HG03175 (cell line): ENCODE measurements around the gene HPGD.

Experiments used
- ATAC-seq: cut with Tn5 transposase; IDR thresholded peaks from one replicate; pipeline ENCODE4 v1.9.1; 2021; ENCODE audit warnings: mild to moderate bottlenecking, moderate library complexity; ENCODE audit not compliant: unreplicated experiment

The HPGD gene

DNA sequence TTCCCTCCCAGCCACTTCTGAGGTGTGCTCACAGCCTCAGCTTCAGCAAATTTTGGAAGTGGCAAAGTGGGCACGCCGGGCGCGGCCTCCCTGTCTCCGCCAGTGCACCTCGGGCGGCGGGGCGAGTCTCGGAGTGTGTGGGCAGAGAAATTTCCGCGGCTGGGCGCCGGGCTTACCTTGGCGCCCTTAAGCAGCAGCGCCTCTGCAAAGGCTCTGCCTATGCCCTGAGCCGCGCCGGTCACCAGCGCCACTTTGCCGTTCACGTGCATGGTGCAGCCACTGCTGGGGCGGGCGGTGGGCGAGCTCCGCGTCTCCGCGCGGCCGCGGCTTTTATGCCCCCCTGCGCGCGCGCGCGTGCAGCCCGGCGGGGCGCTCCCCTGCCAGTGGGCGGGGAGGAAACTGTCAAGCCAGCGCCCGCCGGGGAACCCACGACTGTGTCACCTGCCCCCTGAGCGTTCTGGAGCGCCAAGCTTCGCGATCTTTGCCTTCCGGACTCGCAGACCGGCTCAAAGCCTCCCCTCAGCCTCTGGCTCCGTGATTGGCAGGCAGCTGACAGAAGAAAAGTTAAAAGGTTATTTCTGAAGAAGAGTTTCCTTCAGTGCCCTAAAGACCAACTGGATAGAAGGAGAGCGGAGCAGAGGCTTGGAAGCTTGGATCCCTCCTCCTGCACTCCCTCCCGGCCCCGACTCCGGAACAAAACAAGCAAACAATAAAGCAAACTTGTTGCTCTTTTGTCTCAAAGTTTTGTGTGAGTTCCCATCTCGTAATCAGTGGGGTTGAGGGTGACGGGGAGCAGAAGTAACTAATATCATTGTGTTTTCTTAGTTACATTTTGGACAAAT lies at the start of gene HPGD:
HPGD (minus strand) TSS at position 306 of the 842 bp plus-strand sequence; CDS start at position 269, 37 bp downstream.
- peak; percentile 77 for ATAC-seq

DNA sequence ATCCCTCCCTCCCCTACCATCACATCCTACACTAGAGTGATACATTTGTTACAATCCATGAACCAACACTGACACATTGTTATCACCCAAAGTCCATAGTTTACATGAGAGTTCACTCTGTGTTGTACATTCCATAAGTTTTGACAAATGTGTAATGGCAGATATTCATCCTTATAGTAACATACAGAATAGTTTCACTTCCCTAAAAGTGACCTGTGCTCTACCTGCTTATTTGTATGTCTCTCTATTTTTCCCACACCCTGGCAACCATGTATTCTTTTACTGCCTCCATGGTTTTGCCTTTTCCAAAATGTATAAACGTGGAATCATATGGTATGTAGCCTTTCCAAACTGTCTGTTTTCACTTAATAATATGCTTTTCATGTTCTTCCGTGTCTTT lies 42.2 kb upstream of the HPGD start:
- peak; percentile 66 for ATAC-seq

DNA sequence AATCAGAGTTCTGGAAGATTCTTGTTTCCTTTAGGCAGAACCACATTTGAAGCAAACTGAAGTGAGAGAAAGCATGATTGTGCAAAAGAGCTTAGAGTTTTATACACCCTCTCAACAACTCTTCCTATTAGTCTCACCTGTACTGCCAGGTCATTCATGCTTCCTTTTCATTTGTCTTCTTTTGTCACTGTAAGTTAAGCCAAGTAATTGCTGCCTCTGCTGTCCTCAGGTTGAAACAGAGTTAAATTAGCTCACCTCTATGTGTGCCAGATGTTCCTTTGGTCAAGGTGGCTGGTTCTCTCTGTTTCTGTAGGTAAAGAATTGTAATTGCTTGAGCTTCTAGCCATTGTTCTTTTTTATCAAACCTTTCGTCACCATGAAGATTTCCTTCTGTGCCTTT lies 41.1 kb upstream of the HPGD start:
- ATAC-seq, result no peak

DNA sequence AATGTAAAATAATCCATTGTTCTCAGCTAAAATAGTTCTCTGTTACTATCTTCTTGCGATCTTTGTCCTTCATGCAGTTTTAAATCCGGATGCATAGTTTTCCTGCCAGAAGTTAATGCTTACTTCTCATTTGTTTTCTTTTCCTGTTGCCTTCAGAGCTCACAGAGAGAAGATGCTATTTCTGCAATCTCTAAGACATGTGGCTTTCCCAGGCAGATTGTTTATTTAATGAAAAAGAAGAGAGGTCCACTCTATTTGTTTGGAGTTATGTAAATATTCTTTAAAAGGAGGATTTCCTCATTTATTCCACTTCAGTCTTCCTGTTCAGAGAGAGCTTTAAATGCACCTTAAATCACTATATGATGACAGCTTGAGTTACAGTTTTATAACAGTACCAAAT lies 39.3 kb upstream of the HPGD start:
- ATAC-seq, result no peak

DNA sequence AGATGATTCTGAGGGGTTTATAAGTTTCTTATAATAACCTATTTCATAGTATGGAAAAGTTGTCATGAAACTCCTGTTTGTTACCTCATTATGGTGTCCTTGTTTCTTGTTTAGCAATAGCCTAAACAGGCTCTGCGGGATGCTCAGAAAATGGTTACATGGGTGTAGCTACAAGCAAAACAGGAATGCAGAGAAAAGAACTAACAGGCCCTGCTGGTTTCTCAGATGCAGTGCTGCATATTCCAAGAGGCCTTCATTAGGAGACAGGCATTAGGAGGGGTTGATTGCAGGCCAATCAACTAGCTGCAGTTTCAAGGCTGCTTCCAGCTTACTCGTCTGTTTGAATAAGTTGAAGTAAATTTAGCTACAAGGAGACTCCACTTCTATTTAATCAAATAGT lies 37.6 kb upstream of the HPGD start:
- no peak for ATAC-seq

DNA sequence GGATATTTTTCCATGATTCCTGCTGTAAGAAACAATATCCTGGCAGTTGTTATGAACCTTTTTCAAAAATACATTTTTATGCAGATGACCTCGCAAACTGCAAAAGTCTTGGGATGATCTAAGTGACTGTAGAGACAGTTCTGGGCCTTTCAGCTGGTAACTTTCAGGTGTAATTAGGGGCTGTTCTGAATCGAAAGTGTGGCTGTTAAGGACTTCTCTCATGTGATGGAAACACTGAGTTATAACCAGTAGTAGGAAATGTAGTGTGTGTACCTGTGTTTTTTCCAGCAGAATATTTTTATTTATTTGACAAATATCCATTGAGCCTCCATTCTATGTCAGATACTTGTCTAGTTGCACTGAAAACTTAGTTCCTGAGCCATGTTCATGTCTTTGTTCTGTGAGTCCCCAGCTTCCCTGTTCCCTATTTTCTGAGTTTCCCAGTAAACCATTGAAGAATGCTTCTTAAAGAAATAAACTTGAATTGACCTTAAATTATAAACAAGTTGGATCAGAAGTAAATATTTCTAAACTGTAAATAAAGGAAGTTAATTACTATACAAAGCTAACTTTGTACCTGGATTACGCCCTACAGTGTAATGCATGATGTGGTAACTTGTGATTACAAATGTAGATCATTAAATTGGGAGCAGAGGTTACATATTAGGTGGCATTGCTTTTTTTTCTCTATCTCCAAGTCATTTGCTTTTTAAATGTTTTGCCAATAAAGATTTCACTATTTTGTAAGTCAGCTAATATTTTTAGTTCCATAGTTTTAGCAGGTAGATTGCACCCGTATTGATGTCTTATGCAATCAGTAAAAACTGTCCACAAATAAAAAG lies 33.7 kb upstream of the HPGD start:
- ATAC-seq, result no peak

DNA sequence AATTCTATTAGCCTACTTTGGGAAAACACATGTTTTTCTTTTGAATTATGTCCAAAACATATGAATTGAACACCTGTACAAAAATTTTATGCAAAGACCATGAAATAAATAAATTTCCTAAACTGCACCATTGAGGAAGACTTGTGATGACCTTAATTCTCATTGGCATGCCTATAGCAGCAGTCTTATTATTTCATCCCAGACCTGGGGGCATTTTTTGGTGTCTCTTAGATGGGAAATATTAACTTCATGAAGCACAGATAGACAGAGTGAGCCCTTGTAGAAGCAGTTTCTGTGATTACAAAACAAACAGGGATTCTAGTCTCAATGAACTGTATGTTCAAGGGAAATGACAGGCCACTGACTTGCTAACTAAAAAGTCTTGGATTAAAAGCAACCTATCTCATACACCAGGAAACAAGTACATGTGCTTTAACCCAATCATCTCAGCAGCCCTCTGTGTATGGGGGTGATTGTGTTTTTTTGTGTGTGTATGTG lies 32.0 kb upstream of the HPGD start:
- no peak for ATAC-seq

DNA sequence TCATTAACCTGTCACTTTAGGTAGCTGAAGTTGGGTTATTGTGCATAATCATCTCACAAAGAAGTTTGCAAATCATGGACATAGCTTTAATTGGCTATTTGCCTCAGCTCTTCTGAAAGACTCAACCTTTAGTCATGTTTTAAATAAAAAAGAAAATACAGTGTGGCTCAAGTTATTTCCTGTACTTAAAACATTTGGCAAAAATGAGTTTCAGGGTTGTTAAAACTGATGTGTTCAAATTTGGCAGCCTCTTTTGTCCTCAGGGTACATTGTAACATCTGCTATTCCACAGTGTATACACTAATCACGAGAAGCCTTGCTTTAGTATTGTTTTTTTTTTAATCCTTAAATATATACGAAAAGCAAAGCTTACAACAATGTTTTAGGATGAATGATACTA lies 31.5 kb upstream of the HPGD start:
- no peak for ATAC-seq

DNA sequence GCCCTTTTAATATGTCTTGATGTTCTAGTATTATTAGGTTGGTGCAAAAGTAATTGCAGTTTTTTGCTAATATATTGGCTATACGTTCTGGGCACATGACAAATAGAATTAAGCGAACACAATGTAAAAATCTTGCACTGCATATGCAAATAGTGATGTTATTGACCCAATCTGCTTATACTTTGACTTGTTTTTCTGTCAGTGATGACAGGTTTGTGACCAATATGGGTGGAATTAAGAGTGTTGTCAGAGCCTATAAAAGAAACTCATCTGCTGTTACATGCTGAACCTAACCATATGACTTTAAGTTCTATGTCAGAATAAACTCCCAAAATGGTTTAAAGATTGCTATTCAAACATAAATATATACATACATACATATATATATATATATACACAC lies 30.7 kb upstream of the HPGD start:
- no peak for ATAC-seq

DNA sequence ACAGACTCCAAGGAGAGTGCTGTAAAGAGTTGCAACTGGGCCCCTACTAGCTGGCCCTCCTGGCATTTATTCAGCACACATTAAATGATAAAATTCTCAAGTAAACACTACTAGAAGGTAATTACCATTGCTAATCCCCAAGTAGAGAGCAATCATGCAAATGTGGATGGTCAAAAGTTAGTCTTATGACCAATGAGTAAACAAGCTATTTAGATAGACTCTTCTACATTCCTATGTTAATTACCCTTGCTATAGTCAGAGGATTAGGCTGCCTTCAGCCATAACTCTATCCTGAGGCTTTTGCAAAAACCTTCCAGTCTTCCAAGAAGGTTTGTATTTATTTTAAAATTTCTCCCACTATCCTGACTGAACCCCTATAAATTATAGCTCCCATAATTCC lies 28.3 kb upstream of the HPGD start:
- no peak for ATAC-seq

DNA sequence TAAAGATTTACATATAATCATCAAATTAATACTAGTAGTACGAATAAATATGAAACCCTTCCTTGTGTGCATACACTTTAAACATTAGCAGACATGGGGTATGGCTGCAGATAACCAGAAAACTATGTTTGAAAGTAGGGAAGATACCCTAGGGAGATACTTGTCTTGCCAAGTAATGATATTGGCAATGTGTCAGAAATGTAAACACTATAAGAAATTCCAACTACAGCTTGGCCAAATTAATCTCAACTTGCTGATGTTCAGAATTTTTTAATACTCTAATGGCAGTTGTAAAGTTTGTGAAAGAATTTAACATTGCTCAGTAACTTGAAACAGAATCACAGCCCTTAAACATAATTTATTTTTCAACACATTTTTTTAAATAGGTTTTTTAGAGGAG lies 27.4 kb upstream of the HPGD start:
- no peak for ATAC-seq

DNA sequence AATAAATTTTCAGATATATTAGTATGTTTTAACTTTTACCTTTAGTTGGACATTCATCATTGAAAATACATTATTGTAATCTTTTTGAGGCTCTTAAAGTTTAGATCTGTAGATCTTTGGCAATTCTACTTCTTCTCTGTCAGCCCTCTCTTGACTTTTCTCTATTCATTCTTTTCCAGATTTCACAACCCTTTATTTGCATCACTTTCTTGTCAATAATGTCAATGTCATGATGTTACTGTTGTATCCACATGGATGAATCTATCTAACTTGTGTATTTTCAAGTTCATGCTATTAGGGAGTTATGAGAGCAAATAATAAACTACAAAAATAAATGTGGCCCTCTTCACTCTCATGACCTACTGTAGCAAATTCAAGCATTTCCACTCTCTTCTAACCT lies 23.0 kb upstream of the HPGD start:
- ATAC-seq, result no peak

DNA sequence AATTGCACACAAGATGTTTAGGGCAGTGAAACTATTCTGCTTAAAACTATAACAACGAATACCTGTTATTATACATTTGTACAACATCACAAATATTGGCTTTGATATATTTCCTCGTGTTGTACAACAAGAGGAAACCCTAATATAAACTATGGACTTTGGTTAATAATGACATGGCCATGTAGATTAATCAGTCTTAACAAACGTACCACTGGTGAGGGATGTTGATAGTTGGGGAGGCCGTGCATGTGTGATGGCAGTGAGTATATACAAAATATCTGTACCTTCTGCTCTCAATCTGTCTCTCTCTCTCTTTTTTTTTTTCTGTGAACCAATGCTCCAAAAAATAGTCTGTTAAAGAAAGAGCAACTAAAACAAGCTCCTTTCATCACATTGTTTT lies 22.2 kb upstream of the HPGD start:
- ATAC-seq, result no peak

DNA sequence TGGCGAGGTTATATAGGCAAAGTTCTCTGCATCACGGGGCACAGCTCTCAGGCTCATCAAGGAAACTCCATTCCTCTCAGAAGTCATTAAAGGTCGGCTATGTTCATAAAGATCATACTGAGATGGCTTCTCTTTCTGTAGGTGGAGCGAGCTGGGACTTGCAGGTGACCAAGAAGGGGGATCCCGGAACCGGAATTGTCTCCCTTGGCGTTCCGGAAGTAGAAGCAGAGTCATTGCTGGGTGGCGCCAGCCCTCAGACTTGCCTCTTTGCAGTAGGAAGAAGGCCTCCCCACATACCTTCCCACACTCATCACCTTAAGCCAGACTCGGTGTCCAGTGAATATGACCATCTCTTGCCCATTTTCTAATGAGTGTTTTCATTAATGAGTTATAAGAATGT lies 17.9 kb upstream of the HPGD start:
- no peak for ATAC-seq

DNA sequence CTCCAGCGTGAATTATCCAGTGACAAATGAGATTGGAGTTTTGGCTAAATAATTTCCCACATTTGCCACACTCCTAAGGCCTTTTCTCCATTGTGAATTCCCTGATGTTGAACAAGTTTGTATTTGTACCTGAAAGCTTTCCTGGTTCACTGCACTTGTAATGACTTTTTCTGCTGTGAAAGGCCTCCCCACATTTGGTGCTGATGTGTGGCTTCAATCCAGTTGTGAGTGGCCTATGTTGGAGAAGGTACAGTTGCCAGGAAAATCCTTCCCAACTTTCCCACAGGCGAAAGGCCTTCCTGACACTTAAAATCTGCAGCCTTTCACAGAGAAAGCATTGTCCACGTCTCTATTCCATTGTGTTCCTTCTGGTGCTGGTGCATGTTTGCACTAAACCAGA lies 17.3 kb upstream of the HPGD start:
- ATAC-seq, result no peak

DNA sequence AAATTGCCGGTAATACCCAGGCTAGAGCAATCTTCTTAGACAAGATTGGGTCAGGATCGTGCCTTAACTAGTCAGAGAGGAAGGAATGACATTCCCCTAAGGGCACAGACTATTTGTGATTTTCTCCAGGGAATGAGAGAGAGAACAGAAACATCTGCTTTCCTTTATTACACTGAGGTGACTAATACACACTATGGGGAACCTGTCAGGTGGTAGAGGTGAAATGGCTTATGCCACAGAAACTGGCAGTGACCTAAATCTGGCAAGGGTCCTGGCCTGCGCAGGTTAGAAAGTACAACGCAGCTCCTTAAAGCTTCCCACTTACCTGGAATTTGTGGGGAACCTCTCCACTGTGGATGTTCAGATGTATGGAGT lies 16.6 kb upstream of the HPGD start:
- ATAC-seq, result no peak

DNA sequence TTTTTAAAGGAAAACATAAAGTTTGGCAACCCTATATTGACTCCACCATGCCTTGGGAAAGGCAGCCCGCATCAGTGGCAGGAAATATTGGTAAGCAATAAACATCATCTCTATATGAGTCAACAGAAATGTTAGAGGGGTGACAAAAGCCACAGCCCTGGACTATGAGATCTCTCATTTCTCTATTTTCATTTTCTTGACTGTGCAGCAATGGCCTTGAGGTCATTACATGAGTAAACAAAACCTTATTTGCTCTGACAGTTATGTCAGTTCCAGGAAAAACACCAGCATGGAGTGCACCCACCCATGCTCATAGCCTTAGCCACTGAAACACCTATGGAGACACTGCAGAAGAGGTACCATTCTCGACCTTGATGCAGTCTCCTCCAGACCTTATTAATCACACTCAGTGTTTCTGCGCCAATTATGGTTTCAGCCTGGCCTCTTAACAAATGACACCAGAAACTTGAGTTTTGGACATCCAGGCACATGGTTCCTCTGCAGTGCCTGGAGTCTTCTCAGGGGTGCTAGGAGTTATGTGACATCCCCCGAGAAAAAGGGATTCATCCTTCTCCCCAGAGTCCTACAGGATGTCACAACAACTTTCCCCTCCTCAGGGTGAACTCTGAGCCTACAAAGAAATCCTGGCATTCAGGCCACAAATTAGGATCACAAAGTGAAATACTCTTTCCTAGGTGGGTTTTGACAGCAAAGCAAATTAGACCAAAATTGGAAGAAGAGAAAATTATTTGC lies 16.0 kb upstream of the HPGD start:
- peak; percentile 97 for ATAC-seq

DNA sequence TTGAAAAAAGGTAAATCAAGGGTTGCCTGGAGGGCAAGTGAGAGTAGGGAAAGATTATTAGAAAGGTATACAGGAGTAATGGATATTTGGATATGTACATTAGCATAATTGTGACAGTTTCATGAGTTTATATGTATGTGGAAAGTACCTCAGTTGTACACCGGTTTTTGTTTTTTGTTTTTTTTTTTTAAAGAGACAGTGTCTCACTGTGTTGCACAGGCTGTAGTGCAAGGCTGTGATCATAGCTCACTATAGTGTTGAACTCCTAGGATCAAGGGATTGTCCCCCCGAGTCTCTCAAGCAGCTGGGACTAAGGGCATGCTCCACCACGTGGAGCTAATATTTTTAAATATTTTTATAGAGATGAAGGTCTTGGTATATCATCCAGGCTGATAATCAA lies 15.3 kb upstream of the HPGD start:
- peak; percentile 17 for ATAC-seq

DNA sequence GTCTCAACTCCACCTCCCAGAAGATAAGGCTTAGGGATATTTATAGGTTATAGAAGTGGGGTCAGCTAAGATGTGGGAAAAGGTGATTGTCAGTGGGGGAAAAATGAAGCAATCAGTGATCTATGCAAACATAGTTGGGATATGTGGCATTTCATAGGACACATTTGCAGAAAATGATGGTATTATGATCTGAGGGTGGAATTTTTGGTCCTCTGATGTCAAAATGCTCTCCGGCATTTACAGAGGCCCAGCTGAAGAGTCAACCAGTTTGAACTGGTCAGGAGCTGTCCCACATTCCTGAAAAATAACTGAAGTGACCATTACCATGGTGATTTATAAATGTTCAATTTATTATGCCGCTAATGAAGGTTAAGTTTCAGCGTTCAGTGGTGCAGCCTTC lies 12.2 kb upstream of the HPGD start:
- no peak for ATAC-seq

DNA sequence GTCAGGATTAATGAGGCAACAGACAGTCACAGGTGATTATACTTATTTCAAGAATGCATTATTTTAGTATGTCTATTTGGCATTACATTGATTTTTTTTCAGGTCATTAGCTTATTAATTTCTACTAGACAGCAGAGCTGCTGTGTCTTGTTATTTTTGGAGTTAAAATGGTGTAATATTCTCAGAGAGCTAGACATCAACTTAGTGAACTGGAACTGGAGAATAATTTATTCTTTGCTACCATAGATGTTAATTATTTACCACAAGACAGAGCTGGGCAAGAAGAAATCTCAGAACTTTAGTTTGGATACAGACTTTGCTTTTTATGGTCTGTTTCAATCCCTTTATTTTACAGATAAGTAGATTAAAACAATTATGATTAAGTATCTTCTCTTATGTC lies 10.2 kb upstream of the HPGD start:
- ATAC-seq, result no peak

DNA sequence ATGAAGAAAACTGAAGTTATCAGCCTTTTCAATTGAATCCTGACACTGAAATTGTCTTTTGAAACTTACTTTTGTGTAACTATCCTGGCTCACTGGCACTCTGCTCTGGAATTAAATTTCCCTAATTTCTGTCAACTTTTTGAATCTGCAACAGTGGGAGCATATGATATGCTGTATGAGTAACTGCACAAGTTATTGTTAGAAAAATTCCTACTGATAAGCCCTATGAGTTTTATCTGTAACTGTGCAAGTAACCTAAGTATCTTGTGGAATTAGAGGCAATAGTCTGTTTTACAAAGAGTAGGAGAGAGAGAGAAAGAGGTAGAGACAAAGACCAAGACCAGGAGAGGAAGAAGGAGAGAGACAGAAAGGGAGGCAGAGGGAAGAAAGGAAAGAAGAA lies 9.2 kb upstream of the HPGD start:
- no peak for ATAC-seq
